Omental fat pad (tissue), 4 donors: ENCODE results near the gene ITGA2B. TPM values are rescaled to one million over a fixed set of nuclear protein-coding genes. Genes with fewer than 3 reads are reported as not detected.

Experiments
- ATAC-seq: fragments of 150-250 bp; one replicate; pipeline ENCODE4 v1.9.1; 2016; ENCODE audit warnings: mild to moderate bottlenecking, moderate library complexity; ENCODE audit not compliant: low FRiP score
- DNase-seq: peaks from one replicate; pipeline ENCODE4 v3.0.0-alpha.2; 2019; ENCODE audit warnings: low spot score
- total RNA-seq, 4 donors: library from RNA; depleted of rRNA; stranded (reverse); fragments of >200 nt; gene quantifications; one replicate each; pipeline ENCODE4 v1.1.0, GENCODE V29; 2016
- TF ChIP-seq, protein P1 (sequence below), 3 donors: fragments of 450-650 bp; IDR thresholded peaks; one replicate each; pipeline ENCODE4 v1.5.1; 2016 to 2017; ENCODE audit warnings: antibody characterized with exemption in 3 of 3, mild to moderate bottlenecking in 3 of 3, moderate library complexity in 2 of 3

The ITGA2B gene
- total RNA-seq, 4 donors from 2014 or later, result 0.72 to 1.6 (median 1.0) TPM

DNA sequence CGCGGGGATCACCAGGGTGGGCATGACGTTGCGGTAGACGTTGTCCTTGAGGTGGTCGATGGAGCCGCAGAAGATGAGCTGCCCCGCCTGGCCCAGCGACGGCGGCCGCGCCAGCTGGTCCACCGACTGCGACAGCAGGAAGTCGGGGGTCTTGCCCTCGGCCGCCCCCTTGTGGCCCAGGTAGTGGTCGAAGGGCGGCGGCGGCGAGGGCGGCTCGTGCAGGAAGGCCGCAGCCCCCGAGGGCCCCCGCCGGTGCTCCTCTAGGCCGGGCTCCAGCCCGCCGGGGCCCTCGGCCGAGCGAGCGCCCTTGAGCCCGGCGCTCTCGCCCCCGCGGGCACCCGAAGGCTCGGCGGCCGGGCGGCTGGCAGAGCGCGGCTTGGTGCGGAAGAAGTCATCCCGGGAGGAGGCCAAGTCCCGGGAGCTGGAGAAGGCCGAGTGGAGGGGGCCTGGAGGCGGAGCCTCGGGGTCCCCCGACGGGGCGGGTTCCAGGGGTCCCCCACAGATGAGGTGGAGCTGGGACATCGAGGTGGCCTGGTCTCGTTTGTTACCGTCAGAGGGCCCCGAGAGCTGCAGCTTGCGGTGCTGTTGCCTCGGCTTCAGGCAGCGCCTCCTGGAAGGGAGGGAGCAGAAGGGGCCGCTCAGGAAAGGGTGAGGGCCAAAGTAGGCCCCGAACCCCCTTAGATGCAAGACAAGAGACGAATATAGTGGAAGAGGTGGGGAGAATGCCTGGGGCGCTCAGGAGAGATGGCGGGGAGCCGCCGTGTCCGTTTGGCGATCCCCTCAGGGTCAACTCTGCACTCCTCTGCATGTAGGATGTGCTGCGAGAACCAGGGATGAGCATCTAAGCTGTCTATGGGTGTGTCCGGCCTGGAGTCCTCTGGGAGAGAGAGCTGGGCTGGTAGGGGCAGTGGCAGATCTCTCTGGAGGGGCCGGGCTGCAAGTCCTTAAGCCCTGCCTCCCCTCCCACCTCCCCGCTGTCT is 34.6 kb downstream of the ITGA2B start:
- no peak for ATAC-seq
- TF ChIP-seq, protein P1, sequence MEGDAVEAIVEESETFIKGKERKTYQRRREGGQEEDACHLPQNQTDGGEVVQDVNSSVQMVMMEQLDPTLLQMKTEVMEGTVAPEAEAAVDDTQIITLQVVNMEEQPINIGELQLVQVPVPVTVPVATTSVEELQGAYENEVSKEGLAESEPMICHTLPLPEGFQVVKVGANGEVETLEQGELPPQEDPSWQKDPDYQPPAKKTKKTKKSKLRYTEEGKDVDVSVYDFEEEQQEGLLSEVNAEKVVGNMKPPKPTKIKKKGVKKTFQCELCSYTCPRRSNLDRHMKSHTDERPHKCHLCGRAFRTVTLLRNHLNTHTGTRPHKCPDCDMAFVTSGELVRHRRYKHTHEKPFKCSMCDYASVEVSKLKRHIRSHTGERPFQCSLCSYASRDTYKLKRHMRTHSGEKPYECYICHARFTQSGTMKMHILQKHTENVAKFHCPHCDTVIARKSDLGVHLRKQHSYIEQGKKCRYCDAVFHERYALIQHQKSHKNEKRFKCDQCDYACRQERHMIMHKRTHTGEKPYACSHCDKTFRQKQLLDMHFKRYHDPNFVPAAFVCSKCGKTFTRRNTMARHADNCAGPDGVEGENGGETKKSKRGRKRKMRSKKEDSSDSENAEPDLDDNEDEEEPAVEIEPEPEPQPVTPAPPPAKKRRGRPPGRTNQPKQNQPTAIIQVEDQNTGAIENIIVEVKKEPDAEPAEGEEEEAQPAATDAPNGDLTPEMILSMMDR (IDR thresholded peaks at IDR 0.05), result no peak
- DNase-seq, result no peak

DNA sequence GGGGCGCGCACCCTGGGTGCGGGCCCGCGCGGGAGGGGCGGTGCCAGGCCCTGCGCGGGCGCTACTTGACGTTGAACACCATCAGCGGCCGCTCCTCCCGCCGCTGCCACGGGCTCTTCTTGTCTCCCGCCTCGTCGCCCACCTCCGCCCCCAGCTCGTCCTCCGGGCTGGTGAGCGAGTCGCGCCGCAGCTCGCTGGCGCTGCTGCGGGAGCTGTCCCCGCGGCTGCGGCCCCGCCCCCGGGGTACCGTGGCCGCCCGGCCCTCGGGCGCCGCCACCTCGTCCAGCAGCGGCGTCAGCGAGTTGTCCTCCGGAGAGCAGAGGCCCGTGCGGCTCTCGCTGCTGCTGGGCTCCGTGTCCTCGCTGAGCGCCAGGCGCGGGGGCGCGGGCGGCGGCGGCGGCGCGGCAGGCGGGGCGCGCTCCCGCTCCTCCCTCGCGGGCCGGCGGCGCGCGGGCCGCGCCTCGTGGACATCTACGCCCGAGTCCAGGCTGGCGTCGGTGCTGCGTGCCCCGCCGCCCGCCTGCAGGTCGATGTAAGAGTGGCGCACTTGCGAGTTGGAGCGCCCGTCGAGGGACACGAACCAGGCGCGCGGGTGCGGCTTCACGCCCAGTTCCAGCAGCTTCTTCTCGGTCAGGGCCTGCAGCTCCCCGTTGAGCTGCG is 35.6 kb downstream of the ITGA2B start:
- TF ChIP-seq, protein P1 (IDR thresholded peaks at IDR 0.05), result no peak
- ATAC-seq, result peak; percentile 38
- DNase-seq, result no peak

DNA sequence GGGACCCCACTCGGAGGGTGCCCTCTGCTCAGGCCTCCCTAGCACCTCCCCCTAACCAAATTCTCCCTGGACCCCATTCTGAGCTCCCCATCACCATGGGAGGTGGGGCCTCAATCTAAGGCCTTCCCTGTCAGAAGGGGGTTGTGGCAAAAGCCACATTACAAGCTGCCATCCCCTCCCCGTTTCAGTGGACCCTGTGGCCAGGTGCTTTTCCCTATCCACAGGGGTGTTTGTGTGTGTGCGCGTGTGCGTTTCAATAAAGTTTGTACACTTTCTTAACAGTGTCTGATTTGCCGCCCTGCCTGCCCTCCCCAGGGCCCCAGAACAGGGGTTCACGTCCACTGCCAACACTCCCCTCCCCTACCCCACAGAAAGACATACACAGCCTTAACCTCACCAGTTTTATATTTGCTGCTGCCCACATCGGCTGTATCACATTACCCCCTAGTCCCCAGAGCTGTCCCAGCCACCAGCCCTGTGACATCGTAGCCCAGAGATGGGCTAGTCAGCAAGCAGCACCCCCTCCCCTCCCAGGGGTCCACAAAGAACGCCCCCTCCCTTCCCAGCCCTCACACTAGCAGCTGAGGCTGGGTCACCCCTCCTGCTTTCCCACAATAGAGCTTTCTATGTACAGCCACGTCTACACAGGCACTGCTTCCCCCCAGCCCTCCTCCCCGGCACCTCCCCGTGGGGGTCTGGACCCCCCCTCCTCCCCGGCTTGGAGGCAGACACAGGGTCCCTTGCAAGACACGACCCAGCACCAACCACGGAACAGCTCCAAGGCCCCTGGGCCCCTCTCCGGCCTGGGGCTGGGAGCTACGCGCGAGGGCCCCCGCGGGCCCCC is 36.4 kb downstream of the ITGA2B start:
- DNase-seq (no peak), ATAC-seq (no peak)
- TF ChIP-seq, protein P1 (IDR thresholded peaks at IDR 0.05), result no peak

- DNase-seq (no peak), ATAC-seq (no peak)
- TF ChIP-seq, protein P1 (IDR thresholded peaks at IDR 0.05), result no peak
These were observed 37.3 kb downstream of the ITGA2B start for GRCh38 chr17:44351961-44352827.

- TF ChIP-seq, protein P1 (IDR thresholded peaks at IDR 0.05), result no peak
- DNase-seq, result no peak
- ATAC-seq, result no peak
These were observed 38.0 kb downstream of the ITGA2B start for GRCh38 chr17:44351464-44351863.

- ATAC-seq, result no peak
- peak; percentile 54 for DNase-seq
- TF ChIP-seq, protein P1 (IDR thresholded peaks at IDR 0.05), result peak in 1 of 3 donors; percentile 27
These were observed 38.7 kb downstream of the ITGA2B start for GRCh38 chr17:44350733-44351226.
